Measurements from ENCODE around the gene LRRC27.
"Not testable (repeated sequence)": the region's sequence is repeated elsewhere in the genome, so short reads cannot be mapped to it uniquely, and the experiment has no call there.

DNA sequence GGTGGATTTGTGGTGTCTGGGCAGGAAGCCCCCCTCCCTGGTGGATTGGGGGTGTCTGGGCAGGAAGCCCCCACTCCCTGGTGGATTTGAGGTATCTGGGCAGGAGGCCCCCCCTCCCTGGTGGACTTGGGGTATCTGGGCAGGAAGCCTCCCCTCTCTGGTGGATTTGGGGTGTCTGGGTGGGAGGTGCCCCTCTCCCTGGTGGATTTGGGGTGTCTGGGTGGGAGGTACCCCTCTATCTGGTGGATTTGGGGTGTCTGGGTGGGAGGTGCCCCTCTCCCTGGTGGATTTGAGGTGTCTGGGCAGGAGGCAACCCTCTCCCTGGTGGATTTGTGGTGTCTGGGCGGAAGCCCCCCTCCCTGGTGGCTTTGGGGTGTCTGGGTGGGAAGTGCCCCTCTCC, 54.9 kb downstream of the LRRC27 start:
- TF ChIP-seq, protein P1, sequence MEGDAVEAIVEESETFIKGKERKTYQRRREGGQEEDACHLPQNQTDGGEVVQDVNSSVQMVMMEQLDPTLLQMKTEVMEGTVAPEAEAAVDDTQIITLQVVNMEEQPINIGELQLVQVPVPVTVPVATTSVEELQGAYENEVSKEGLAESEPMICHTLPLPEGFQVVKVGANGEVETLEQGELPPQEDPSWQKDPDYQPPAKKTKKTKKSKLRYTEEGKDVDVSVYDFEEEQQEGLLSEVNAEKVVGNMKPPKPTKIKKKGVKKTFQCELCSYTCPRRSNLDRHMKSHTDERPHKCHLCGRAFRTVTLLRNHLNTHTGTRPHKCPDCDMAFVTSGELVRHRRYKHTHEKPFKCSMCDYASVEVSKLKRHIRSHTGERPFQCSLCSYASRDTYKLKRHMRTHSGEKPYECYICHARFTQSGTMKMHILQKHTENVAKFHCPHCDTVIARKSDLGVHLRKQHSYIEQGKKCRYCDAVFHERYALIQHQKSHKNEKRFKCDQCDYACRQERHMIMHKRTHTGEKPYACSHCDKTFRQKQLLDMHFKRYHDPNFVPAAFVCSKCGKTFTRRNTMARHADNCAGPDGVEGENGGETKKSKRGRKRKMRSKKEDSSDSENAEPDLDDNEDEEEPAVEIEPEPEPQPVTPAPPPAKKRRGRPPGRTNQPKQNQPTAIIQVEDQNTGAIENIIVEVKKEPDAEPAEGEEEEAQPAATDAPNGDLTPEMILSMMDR (conservative IDR thresholded peaks at IDR 0.05 in 1 of 2, IDR thresholded peaks at IDR 0.05 in 1 of 2; ENCODE audit: low read depth in 1 of 2, low read length in 2 of 2): not testable (repeated sequence)
- not testable (repeated sequence) for TF ChIP-seq EZH2 (IDR thresholded peaks at IDR 0.05; ENCODE audit: low read length, missing control alignments)
